T-helper 2 cell treated with Interferon-gamma antibody and Interleukin-4, amounts not matched to agents 100 ng/mL and 5 ng/mL, for 36 hours (primary cell): ENCODE measurements around the gene AGBL1. TPM values are rescaled to one million over a fixed set of nuclear protein-coding genes. Genes with fewer than 3 reads are reported as not detected.

Source experiments
- intact Hi-C: fragments of 100-400 bp; cut with micrococcal nuclease; formaldehyde crosslinking; loops from one replicate; pipeline ENCODE4 v1.15.1; 2023
- total RNA-seq: library from RNA; stranded (reverse); gene quantifications from 2 replicates; pipeline ENCODE4 v1.2.3, GENCODE V29; 2022

The AGBL1 gene
- total RNA-seq, 1 donor from 2014 or later = not detected

DNA sequence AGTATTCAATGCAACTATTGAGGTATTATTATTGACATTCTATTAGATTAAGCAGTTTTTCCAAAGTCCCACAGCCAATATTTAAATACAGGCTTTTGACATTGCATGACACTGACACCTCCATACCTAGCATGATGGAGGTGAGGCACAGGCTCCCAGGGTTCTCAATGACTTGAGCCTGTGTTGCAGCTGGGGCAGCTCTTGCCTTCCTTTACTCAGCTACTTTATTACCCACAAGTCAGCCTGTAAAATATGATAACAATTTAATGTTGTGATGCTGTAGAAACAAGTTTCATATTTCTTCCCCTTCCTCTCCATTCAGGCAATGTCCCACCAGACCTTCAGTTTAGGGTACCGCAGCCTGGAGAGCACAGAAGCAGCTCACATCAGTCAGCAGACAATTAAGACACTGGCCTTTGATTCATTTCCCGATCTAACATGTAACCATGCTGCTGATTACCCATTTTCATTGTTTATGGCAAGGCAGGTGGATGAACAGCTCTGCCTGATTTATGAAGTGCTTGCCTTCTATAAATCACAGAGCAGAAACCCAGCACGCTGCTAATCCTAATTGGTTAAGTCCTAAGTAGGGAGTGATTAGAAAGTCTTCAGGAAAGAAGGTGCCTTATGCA lies 826.1 kb downstream of the AGBL1 start:
- intact Hi-C loops = no loop called here

DNA sequence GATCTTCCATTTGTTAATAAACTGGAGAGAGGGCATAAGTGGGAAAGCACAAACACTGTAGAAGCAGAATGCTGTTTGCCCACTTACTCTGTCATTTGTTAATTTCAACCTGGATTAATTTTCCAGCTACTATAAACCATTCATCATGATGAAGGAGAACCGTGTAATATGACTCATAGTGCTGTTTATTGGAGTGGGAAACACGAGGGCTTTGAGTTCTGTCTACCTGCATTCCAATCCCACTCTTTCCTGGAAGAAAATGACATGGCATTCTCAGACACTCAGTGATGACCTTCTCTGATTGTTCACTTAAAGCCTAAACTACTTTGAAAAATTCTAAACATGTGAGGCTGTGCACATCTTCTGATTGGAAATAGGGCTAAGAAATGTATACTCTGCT lies 826.7 kb downstream of the AGBL1 start:
- intact Hi-C loops = no loop called here

DNA sequence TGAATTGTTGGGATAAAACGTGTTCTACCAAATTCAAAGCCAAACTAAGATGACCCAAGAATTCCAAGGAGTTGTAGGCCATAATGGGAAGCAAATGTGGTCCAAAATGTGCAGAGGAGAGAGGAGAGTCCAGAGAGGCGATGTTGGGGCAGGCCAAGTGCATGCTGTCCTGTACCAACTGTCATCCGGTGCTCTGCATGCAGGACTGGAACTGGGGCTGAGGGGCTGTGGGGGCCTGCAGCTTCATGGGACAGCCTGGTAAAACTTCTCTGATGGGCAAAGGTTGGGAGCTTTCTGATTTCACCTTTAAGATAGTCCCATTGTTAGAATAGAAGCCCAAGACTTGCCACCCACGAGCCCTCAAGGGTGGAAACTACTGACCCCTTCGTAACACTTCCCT lies 831.4 kb downstream of the AGBL1 start:
- intact Hi-C loops = no loop called here

DNA sequence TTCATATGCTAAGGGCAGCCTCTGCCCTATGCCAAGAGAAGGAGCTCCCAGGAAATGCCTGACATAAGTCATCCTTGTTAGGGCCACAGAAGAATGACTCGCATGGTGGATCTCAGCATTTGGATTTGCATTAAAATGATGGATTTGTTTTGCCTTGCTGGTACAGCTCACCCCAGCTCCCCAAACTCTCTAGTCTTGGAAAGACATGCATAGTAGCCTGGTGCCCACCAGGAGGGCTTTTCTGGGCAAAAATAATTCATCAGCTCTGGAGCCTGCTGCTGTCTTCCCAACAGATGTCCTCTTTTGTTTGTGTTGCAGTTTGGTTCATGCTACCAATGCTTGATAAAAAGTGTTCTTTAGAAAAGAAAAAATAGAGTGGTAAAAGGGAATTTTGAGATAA lies 833.0 kb downstream of the AGBL1 start:
- intact Hi-C loops = no loop called here

DNA sequence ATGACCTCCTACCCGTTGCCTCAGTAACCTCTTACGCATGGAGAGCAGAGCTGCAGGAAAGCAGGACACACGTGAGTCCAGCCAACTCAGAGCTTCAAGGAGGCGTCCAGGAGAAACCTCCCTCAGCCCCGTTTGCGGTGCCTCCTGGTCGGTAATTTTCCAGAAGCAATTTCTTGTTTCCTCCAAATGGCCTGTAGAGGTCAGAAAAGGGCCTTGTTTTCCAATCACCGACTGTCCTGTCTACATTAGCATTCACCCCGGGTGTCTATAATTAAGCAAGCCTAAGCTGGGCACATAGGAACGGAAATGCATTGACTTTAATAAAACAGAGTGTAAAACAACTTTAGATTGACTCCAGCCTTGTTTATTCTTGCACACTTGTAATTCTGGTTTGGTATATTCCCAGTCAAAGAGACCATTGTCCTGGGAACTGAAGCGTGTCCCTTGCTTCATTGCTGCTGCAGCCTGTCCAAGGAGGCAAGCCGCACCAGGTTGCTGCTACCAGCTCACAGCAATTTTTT lies 836.2 kb downstream of the AGBL1 start:
- intact Hi-C loops = no loop called here

DNA sequence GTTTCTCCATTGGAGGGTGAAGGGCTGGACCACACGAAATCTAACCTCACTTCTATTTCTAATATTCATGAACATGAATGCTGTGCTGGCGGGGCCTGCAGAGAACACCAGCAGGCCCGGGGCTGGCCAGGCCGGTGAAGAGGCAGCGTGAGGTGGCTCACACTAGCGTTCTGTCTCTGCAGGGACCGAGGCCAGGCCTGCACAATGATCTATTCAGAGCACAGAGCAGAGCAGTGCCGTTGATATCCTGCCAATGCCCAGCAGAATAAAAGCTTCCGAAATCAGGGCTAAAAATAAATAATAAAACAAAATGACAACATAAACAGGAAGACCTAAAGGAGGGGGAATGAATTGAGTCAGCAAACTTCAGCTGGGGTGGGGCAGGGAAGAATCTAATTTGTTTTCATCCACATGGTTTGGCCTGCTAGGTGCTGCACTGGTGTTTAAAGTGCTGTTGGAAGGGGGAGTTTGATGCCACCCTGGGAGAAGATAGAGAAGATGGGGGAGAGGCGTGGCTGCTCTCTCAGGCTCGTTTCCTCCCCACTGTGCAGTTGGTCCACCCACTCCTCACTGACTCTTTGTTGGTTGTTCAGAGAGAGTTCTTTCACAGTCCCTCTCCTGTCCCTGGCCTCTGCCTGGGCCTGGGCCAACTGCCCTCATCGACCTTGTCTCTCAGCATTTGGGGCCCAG lies 837.1 kb downstream of the AGBL1 start:
- intact Hi-C loops = no loop called here

DNA sequence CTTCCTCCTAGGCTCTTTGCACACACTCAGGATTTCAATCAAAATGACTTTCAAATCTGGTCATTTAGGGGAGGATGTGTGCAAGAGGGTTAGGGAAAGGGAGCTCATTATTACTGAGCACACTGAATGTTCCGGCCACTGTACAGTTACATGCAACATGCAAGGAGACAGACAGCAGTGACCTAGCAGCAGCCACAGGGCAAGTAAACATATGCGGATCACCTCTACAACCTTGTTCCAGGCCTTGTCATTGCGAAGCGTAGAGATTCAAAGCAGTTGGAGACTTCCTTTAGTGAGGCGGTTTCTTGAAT lies 837.6 kb downstream of the AGBL1 start:
- intact Hi-C loops = no loop called here

DNA sequence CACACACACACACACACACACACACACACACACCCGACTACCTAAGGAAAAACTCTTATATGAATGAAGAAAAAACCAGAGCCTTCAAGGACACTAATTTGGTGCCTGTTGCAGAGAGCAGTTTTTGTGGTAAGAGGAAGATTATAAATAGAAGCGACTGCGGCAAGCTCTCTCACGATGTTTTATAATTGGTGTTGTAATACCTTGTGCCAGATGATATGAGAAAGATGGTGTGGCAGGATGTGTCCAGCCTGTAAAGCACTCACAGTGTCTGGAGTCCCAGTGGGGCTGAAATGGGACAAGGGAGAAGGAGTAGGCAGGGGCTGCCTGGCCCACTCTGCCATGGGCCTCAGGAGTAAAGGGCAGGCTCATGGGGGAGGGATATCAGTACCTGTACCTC lies 839.9 kb downstream of the AGBL1 start:
- intact Hi-C loops = no loop called here

DNA sequence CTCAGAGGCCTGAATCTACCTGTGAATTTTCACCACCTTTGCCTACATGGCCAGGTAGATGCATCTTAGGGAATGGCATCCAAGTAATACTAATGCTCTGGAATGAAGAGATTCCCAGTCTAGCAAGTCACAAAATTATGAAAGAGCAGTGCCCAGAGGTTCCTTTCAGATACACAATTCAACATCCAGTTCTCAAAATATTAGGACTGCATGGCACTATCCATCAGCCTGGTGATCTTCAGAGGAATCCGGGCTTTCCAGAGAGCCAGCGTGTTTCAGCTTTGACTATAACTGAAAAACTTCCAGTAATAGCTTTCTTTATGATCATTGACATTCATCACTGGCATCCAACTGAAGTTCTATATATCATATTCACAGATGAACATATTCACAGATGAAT lies 849.8 kb downstream of the AGBL1 start:
- intact Hi-C loops = no loop called here

DNA sequence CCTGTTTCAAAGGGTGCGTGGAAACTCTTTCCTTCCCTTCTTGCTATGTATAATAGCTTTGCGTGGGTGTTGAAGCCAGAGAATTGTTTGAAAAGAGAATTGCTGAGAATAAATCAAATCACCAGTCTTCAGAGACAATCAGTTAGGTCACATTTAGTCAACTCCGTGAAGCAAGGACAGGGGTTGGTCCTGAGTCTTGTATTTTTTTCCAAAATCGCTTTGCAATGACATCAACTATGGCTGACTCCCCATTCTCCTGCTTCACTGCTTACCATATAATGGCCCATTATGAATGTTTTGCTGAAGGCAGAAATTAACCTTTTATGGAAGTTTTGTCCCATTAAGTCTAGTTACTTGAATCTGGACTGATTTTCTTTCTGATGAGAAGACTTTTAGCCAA lies 852.8 kb downstream of the AGBL1 start:
- intact Hi-C loops = no loop called here

DNA sequence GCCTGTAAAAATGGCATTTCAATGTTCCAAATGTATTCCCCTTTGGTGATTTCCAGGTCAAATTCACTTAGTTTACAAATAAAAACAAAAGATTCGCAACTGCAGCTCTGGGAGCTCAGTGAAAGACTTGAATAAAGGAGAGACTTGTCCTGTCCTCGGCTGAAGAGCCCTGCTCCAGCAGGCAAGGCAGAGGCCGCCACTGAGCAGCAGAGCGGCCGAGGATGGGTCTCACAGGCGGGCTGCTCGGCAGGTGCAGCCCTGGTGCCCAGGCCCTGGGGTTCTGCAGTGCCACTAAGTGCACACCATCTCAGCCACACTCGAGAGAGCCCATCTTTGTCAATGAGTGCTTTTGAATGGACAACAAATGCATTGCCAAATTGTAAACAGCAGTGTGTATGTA lies 856.2 kb downstream of the AGBL1 start:
- intact Hi-C loops = no loop called here

DNA sequence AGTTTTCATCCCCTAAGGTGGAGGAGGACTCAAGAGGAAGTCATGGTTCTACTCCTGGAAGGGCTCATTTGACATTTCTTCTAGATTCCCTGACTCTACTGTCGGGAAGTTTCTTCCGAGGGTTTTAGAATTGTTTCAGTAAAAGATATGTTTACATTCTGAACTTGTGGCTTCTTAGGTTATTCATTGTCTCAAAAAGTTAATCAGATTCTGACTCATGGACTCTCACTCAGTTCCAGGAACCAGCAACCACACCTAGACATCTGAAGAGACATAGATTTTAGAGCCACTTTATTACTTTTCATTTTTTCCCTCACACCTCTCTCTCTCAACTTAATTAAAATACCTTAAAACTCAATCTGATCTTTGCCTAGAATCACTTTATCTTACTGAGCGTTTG lies 862.6 kb downstream of the AGBL1 start:
- intact Hi-C loops = no loop called here

DNA sequence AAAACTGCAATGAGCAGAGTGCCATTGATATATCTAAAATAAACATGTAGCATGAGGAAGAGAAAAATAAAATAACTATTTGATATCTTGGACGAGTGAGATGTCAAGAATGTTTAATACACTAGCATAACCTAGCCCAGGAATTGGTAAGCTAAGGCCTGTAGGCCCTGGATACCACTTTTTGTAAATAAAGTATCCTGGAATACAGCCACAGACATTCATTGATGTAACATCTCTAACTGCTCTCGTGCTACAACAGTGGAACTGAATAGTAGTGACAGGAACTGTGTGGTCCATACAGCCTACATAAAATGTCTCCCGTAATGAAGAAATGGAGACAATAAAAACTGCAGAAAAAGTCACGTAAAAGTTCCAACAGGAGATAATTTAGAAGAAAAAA lies 869.0 kb downstream of the AGBL1 start:
- intact Hi-C loops = no loop called here

DNA sequence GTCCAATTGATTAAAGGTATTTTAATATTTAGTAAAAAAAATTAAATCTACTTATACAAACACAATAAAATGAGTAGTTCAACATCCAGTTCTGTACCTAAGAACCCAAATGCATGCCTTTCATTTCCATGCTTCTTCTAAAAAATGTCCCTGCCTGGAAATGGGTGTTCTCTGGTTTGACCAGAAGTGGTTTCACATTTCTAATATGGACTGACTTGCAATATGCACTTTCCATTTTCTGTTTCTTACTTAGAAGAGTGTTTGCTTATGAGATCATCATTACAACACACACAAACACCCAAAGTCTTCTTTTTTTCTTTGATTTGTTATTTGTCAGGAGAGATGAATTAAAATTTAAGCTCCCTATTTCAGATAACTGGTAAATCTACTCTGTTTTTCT lies 879.6 kb downstream of the AGBL1 start:
- intact Hi-C loops = no loop called here

DNA sequence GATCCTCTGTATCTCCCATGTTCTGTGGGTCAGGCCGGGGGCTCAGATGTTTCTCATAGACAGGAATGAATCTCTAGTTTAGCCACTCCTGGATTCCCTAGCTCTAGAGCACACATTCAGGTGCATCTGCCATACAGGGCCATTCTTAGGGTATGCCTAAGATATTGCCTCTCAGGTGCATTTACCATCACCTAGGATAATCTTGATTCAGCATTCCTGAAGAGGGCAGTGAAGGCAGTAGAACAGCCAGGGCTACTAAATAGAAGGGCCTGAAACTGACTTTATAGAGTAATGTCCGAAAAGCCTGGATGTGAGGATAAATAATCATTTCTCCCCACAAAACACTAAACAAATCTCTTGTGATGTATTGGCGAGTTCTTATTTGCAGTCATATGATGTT lies 882.0 kb downstream of the AGBL1 start:
- intact Hi-C loops = no loop called here

DNA sequence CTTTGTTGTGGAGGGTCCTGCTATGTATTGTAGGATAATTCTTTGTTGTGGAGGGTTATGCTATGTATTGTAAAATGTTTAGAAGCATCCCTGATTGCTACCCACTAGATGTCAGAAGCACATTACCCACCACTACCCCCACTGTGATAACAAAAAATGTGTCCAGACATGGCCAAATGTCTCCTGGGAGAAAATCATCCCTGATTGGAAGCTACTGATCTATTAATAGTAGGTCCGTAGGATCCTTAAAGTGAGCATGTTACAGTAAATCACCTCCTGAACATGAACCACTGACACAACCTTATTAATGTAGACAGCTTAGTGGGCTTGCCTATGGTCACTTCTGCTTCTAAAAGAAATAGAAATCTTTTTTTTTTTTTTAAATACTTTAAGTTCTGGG lies 884.6 kb downstream of the AGBL1 start:
- intact Hi-C loops = no loop called here

DNA sequence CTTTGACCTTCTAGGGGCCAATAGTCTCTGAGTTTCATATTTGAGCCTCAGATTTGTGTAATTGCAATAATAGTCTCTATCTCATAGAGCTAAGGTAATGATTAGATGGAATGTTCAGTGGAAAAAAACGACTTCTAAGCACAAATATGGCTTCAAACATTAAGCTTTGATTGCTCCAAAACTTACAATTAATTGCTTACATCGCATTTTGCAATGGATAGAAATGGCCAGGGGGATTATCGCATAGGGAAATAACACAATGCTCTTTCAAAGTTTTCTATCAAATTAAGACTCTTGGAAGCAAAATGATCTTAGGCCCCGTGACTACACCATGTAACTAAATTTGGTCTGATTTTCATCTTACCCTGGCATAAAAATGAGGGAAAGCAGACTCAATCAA lies 888.6 kb downstream of the AGBL1 start:
- intact Hi-C loops = no loop called here

DNA sequence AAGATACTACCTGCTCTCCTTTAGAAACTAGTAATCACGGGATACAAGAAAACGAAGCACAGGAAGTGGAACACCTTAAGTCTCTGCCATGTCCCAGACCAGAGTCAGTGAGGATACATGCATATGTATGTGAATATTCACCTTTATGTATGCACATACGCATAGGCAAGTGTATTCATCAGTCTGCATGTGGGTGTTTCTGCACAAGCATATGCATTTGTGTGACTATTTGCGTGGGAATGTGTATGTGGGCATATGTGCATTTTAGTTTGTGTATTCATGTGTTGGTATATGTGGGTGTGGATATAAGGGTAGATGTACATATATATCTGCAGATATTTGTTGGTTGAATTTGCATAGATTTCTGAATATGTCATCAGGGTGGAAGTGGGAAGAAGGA lies 889.7 kb downstream of the AGBL1 start:
- intact Hi-C loops = no loop called here

DNA sequence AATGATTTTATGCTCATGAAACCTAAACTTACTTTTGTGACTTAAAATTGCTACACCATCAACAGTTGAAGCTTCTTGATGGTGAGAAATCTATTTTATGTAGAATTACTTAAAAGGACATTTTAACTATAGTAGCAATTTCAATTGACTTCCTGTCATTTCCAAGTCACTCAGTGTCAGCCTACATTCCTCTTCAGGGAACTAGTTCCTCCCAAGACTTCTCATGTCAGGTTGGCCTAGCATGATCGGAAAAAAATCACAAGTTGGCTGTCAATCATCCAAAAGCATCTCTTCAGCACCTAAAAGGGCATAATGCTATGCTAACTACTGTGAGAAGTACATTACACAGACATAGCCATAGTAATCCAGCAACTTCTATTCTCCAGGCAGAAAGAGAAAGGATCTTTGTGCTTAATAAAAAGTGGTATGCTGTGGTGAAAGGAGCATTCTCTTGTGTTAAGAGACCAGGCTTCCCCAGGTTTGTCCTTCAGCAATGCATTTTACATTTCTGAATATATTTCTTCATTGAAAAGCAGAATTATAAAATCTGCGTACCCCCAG lies 893.7 kb downstream of the AGBL1 start:
- intact Hi-C loops = no loop called here

DNA sequence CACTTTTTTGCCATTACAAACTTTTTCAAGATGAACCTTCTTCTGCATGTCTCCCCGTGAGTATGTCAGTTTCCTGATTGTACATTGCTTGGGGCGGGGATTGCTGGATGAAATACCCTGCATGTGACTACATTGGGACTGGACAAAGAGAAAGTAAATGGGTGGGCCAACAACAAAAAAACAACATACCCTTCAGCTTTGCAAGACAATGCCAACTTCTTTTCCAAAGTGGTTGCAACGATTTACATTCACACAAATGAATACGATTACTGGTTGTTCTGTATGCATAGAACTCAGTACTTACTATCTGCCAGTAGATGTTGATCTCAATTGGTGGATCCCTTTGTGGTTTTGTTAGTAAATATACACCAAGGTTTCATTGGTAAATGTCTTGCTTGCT lies 908.4 kb downstream of the AGBL1 start:
- intact Hi-C loops = no loop called here

DNA sequence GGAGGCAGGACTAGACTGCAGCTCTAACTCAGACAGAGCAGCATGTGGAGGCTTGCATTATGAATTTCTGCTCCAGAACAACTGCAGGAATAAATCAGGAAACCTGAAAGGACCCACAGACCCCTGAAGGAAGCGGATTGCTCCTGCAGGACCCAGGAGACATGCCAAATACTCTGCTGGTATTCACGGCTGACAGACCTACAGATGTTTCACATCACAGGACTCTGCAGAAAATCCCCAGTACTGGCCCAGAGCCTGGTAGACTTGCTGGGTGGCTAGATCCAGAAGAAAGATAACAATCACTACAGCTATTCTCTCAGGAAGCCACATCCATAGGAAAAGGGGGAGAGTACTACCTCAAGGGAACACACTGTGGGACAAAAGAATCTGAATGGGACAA lies 942.1 kb downstream of the AGBL1 start:
- intact Hi-C loops = no loop called here

DNA sequence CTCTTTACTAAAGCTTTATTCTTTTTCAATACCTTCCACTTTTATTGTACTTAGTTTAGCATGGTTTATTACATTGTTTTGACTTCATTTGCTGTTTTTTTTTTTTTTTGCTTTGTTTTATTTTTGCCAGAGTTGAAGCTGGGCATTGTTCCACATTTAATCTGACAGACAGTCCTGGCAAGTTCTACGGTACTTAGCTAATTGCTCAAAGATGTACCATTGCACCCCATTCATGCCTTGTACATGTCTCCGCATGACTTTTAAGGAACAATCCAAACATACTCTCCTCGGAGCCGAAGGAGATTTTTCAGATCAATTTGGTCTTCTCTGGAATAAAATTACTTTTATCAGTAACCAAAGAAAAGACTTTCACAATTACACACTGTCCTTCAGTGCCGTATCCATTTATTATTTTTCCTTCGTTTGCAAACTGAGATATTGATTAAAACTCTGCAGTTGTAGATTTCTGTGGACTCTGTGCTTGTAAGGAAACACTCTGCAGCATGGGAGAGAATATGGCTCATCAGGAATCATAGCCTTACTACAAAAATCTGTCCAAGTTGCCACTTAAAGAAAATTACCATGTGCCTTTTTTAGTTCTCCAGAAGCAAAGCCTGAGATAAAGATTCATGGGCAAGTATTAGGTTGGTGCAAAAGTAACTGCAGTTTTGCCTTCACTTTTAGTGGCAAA lies 952.0 kb downstream of the AGBL1 start:
- intact Hi-C loops = no loop called here

DNA sequence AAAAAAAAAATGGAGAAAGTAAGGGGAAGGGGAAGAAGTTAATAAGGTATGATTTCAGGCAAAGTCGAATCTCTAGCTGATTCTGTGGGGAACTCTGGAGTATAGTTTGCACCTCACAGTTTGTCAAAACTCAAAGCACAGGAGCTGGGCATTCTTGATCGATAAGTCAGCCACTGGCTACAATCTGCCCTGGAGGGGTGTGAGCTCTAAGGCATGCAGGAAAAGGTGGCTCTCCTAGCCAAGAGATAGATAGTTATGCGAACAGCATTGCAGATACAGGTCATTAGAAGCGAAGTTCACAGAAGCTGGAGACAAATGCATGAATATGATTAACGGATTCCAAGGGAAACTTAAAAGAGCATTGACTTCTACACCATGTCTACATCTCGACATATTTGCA lies 952.6 kb downstream of the AGBL1 start:
- intact Hi-C loops = no loop called here
